GF-D8 (cell line): Measurements from ENCODE around the gene CCDC85A.

Experiments used
- DNase-seq: peaks from one replicate; lab custom pipeline; 2025; lab: John Stamatoyannopoulos, UW

CCDC85A gene

DNA sequence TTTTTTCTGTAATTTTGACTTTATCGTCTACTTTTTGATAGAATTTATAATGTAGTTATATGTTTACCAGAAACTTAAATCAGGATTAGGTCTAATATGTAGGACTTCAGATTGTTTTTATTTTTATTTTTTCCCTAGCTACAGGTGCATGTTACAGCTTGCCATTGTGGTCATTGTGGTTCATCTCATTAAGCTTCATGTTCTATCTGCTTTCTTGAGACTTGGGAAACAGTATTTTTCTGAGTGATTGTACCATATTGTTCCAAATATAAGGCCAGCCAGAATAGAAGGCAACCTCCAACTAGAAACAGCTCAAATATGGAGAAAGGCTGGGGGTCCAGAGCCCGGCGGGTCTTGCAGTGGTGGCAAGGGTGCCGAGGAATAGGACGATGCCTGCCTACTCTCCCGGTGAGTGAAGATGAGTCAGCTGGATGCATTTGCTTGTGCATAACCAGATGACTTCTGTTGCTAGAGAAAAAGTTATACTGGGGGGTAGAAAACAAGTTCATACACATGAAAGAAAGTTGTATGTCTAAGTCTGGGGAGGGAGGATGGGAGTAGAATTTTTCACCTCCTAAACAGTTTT, 188.4 kb downstream of the CCDC85A start:
- DNase-seq: no peak

DNA sequence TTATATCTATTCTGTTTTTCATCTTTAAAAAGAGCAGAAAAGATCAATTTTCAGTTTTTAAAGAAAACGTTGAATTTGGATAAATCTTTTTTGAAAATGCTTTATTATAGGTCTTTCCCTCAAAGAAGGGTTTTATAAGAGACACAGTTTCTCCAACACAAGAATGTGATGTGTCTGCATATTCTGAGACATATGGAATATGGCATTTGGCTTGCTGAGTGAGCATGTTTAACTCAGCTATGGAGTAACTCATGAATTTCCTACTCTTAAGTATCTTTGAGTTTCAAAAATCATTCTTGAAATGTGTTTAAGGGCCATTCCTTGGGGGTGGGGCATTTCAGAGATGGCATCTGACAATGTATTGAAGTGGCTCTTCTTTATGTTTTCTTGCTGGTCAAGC, 191.5 kb downstream of the CCDC85A start:
- no peak for DNase-seq

GRCh38 chr2:56376699-56377665, 193.2 kb downstream of the CCDC85A start:
- no peak for DNase-seq

- DNase-seq: no peak
Observed at GRCh38 chr2:56379066-56379465, 195.3 kb downstream of the CCDC85A start.

GRCh38 chr2:56380861-56381260, 197.1 kb downstream of the CCDC85A start:
- DNase-seq: no peak

- DNase-seq: no peak
Observed at GRCh38 chr2:56382466-56382865, 198.7 kb downstream of the CCDC85A start.

- DNase-seq: no peak
Observed at GRCh38 chr2:56386657-56387056, 202.9 kb downstream of the CCDC85A start.

- no peak for DNase-seq
Observed at GRCh38 chr2:56390644-56391043, 206.9 kb downstream of the CCDC85A start.

DNA sequence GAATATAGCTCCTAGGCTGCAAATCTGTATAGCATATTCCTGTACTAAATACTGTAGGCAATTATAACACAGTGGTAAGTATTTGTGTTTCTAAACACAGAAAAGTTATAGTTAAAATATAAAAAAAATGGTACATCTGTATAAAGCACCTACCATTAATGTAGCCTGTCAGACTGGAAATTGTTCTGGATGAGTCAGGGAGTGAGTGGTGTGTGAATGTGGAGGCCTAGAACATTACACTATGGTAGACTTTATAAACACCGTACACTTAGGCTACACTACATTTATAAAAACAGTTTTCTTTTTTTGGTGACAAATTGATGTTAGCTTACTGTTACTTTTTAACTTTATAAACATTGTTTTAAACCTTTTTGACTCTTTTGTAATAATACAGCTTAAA, 226.3 kb downstream of the CCDC85A start:
- no peak for DNase-seq

GRCh38 chr2:56416500-56417176, 232.8 kb downstream of the CCDC85A start:
- no peak for DNase-seq
